HS-27A (cell line): ENCODE measurements around the gene OTOP3.

Source experiments
- DNase-seq: peaks from one replicate; pipeline ENCODE4 v3.0.0-alpha.2; 2012; ENCODE audit warnings: low read depth, missing footprints

The OTOP3 gene

GRCh38 chr17:74939534-74939933, 3.8 kb downstream of the OTOP3 start:
- DNase-seq: no peak

GRCh38 chr17:74941128-74941725, 5.5 kb downstream of the OTOP3 start:
- no peak for DNase-seq

- no peak for DNase-seq
Observed at GRCh38 chr17:74943808-74944522, 8.3 kb downstream of the OTOP3 start.

- no peak for DNase-seq
Observed at GRCh38 chr17:74945543-74945942, 9.8 kb downstream of the OTOP3 start.

- DNase-seq: no peak
Observed at GRCh38 chr17:74946641-74947040, 10.9 kb downstream of the OTOP3 start.

GRCh38 chr17:74947041-74947754, 11.5 kb downstream of the OTOP3 start:
- DNase-seq: no peak

GRCh38 chr17:74949455-74950115, 13.9 kb downstream of the OTOP3 start:
- no peak for DNase-seq

- DNase-seq: no peak
Observed at GRCh38 chr17:74950207-74950606, 14.5 kb downstream of the OTOP3 start.

GRCh38 chr17:74951065-74951464, 15.4 kb downstream of the OTOP3 start:
- no peak for DNase-seq

- DNase-seq: no peak
Observed at GRCh38 chr17:74951680-74952421, 16.2 kb downstream of the OTOP3 start.

- DNase-seq: no peak
Observed at GRCh38 chr17:74952431-74953133, 16.9 kb downstream of the OTOP3 start.

- no peak for DNase-seq
Observed at GRCh38 chr17:74953134-74953687, 17.5 kb downstream of the OTOP3 start.

GRCh38 chr17:74954115-74954514, 18.4 kb downstream of the OTOP3 start:
- no peak for DNase-seq

GRCh38 chr17:74954665-74955421, 19.1 kb downstream of the OTOP3 start:
- no peak for DNase-seq

GRCh38 chr17:74956093-74956492, 20.4 kb downstream of the OTOP3 start:
- DNase-seq: no peak

GRCh38 chr17:74957935-74958740, 22.4 kb downstream of the OTOP3 start:
- no peak for DNase-seq

- DNase-seq: no peak
Observed at GRCh38 chr17:74959826-74960515, 24.3 kb downstream of the OTOP3 start.

- DNase-seq: no peak
Observed at GRCh38 chr17:74960570-74961342, 25.1 kb downstream of the OTOP3 start.
